ENCODE data around the gene THOC6.

The THOC6 gene

GRCh38 chr16:2992383-2993081 is 31.3 kb upstream of the THOC6 start:
- DNase-seq = no peak

GRCh38 chr16:2996298-2996697 is 27.5 kb upstream of the THOC6 start:
- DNase-seq = no peak

GRCh38 chr16:2999929-3000328 is 23.9 kb upstream of the THOC6 start:
- no peak for DNase-seq

DNA sequence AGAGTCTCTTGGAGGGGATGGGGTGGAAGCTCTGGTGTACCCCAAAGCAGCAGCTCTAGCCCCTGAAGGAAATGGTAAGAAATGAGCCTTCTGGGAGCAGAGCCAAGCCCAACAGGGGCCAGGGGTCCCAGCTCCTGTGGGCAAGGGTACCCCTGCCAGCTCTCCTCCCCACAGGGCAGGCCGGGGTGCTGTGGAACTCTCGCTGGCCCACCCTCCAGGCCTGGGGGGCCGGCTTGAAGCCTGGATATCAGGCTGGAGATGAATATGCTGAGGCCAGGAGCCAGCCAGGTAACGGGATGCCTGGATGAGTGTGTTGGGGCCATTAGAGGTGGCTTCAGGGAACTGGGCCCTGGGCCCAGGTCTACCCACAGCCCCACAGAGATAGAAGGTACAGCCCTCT is 23.3 kb upstream of the THOC6 start:
- no peak for DNase-seq

DNA sequence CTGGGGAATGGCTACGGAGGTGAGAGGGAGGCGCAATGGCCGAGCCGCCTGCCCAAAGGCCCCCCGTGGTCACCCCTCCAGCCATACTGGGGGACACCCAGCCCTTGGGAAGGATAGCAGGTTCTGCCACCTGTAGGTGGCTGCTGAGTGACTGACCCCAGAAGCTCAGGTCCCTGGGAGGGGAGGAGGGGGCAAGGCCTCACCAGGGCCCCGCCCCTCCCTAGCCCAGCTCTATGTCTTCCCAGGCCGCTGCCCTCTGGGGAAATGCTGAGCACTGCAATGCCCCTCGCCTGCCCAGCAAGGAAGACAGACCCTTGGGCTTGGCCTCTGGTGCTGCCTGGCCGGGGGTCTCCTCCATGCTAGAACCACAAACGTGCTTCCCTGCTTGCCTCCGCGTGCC is 22.5 kb upstream of the THOC6 start:
- DNase-seq = no peak

DNA sequence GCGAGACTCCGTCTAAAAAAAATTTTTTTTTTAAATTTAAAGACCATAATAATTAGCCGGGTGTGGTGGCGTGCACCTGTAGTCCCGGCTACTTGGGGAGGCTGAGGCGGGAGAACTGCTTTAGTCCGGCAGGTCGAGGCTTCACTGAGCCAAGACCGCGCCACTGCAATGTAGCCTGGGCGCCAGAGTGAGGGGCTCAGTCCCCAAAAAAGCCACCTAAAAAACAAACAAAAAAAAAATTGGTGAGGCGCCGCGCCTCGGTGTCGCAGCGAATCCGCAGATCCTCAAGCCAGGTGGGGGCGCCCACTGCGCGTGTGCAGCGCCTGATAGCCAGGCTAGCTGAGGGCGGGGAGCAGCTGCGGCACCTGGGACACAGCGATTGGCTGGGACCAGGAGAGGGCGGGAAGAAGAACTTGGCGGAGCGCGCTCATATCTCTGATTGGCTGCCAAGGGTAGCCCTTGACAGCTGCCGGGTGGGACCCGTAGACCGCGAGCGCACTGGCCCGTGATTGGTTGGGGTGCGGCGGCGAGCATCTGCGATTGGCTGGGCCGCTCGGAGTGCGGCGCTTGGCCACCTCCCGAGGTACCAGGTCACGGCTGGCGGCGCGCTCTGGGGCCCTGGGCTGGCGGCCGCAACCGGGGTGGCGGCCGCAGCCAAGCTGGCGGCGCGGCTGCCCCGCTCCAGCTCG is 20.1 kb upstream of the THOC6 start:
- DNase-seq = peak; percentile 94 to 99 (median 95)

GRCh38 chr16:3004319-3004718 is 19.5 kb upstream of the THOC6 start:
- DNase-seq = no peak

GRCh38 chr16:3004781-3005284 is 19.0 kb upstream of the THOC6 start:
- no peak for DNase-seq

DNA sequence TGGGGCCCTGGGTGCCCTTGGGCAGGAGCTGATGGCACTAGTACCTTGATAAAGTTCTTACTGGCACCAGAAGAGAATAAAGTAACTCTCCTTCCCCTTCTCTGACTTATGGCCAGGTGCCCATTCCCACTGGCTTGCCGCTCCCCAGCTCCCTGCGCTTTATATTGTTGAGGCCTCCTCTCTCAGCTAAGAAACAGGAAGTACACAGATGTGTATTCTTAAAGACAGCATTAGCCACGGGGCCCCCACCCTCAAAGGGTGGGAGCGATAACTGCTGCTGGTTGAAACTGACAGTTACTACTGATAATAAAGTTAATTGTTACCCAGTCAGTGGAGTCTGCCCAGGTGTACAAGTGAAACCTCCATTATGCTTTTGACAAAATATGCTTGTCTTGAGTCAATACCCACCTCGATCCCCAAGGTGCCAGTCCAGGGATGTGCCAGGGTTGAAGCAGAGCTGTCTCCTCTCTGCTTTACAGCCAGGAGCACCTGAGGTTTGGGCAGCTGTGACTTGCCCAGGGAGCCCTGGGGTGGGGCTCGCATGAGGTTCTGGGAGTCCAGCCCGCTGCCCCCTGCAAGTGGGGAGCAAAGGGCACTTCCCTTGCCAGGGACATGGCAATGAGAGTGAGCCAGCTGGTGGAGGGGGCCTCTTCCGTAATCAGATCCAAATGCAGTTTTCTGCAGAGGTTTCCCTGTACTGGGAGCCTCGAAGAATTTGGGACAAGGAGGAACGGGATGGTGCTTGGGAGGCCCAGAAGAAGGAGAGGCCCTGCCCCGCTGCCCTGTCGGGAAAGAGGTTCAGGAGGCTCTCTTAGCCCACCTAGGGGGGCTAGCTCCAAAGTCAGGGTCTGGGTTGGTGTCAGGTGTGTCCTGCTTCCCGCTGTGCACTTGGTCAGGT is 16.5 kb upstream of the THOC6 start:
- DNase-seq = no peak

GRCh38 chr16:3007957-3008689 is 15.7 kb upstream of the THOC6 start:
- DNase-seq = no peak

GRCh38 chr16:3008690-3009037 is 15.2 kb upstream of the THOC6 start:
- DNase-seq = no peak

- DNase-seq = no peak
Observed at GRCh38 chr16:3009568-3010390, 14.1 kb upstream of the THOC6 start.

GRCh38 chr16:3010510-3010909 is 13.3 kb upstream of the THOC6 start:
- DNase-seq = no peak

GRCh38 chr16:3012246-3012645 is 11.6 kb upstream of the THOC6 start:
- DNase-seq = no peak

- no peak for DNase-seq
Observed at GRCh38 chr16:3012828-3013420, 10.9 kb upstream of the THOC6 start, which contains the start of gene CLDN9. Gene CLDN9 (plus strand): TSS chr16:3012923. CDS start chr16:3013363, 440 bp downstream.

DNA sequence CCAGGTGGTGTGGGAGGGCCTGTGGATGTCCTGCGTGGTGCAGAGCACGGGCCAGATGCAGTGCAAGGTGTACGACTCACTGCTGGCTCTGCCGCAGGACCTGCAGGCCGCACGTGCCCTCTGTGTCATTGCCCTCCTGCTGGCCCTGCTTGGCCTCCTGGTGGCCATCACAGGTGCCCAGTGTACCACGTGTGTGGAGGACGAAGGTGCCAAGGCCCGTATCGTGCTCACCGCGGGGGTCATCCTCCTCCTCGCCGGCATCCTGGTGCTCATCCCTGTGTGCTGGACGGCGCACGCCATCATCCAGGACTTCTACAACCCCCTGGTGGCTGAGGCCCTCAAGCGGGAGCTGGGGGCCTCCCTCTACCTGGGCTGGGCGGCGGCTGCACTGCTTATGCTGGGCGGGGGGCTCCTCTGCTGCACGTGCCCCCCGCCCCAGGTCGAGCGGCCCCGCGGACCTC is 10.3 kb upstream of the THOC6 start:
- DNase-seq = no peak

GRCh38 chr16:3013998-3014690 is 9.7 kb upstream of the THOC6 start:
- DNase-seq = no peak

DNA sequence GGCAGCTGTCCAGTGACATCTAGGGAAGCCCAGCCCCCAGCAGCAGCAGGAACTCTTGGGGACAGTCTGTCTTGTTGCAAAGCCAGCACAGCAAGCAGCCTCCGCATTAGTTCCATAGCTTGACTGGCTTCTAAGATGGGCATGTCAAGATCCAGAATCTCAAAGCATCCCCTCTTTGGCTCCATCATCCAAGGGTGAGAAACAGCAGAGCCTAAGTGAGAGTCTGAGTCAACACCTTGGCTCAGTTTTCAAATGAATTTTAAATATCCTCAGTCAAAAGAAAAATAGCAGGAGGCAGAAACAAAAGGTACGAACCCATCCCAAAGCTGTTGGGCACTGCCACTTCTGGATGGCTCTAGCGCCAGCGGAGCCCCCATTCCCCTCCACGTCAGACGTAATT is 8.9 kb upstream of the THOC6 start:
- no peak for DNase-seq

GRCh38 chr16:3015865-3016521 is 7.8 kb upstream of the THOC6 start:
- DNase-seq = no peak

DNA sequence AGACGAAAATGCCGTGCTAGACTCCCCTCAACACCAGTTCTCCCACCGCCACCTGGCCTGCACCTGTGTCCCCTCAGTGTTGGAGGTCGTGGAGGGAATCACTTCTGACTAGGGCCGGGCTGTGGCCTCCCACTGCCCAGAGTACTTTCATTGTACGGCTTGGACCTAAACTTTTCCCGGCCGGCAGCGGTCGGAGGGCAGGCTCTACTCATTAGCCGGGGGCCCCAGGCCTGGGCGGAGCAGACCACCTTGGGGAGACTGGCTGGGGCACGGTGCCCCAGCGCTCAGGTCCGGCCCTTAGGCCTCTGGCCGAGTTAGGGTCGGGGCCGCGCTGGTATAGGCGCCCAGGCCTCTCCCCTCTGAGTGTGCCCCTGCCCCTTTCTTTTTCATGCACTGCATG is 6.5 kb upstream of the THOC6 start:
- no peak for DNase-seq
